H1 (cell line): Measurements from ENCODE around the gene DCAF8L2. TPM values are rescaled to one million over a fixed set of nuclear protein-coding genes. Genes with fewer than 3 reads are reported as not detected.

Experiments used
- CTCF ChIA-PET: fragments of 300-600 bp; sonication (Branson Sonifier 250); formaldehyde crosslinking; loops from one replicate; lab custom pipeline; 2021; ENCODE audit not compliant: partially characterized antibody; lab: Charles Lee
- POLR2A ChIA-PET: fragments of 300-600 bp; sonication (Branson Sonifier 250); formaldehyde crosslinking; loops from one replicate; lab custom pipeline; 2021; ENCODE audit warnings: inconsistent platforms; ENCODE audit not compliant: partially characterized antibody; lab: Charles Lee
- DNase-seq, 2 experiments: peaks; one replicate each; pipeline versions ENCODE4 v3.0.0 to v3.0.0-alpha.2; 2010 to 2022; ENCODE audit warnings: low spot score in 2 of 2, low read depth in 1 of 2, mixed read lengths in 1 of 2
- FAIRE-seq: peaks from 2 replicates; lab custom pipeline; 2011; peaks lifted over from hg19 to GRCh38; lab: Jason Lieb, UNC
- H2AFZ ChIP-seq: 2 replicates; pipeline ENCODE4 v1.8.1; 2012; ENCODE audit warnings: low read length, inconsistent platforms
- H2AK5ac ChIP-seq: 2 replicates; pipeline ENCODE4 v1.6.1; 2013; ENCODE audit warnings: low read depth, low read length
- H2BK120ac ChIP-seq: replicated peaks from 2 replicates; pipeline ENCODE3; 2013; ENCODE audit warnings: low read depth, low read length, inconsistent platforms
- H2BK12ac ChIP-seq: 2 replicates; pipeline ENCODE4 v1.6.1; 2013; ENCODE audit warnings: low read depth, low read length
- H2BK15ac ChIP-seq: 2 replicates; pipeline ENCODE4 v1.6.1; 2013; ENCODE audit warnings: low read length
- H2BK20ac ChIP-seq: 2 replicates; pipeline ENCODE4 v1.6.1; 2013; ENCODE audit warnings: low read length
- H2BK5ac ChIP-seq: 2 replicates; pipeline ENCODE4 v1.6.1; 2013; ENCODE audit warnings: low read depth, low read length
- H3K14ac ChIP-seq: 2 replicates; pipeline ENCODE4 v1.6.1; 2013; ENCODE audit warnings: inconsistent platforms; ENCODE audit not compliant: insufficient read length
- H3K18ac ChIP-seq: 2 replicates; pipeline ENCODE4 v1.6.1; 2013; ENCODE audit warnings: low read length; ENCODE audit errors: extremely low read depth
- H3K23ac ChIP-seq: 2 replicates; pipeline ENCODE4 v1.6.1; 2013; ENCODE audit warnings: inconsistent platforms; ENCODE audit not compliant: insufficient read length
- H3K23me2 ChIP-seq: 2 replicates; pipeline ENCODE4 v1.6.1; 2013; ENCODE audit warnings: low read depth, low read length
- H3K27ac ChIP-seq: 2 replicates; pipeline ENCODE4 v1.6.1; 2011; ENCODE audit warnings: low read depth, low read length, inconsistent platforms
- H3K27me3 ChIP-seq, 4 experiments: replicated peaks in 1 of 4; 1 replicate in 1 of 4; 2 replicates in 3 of 4; pipeline versions ENCODE4 v1.6.1 to v1.8.1; 2011 to 2013; ENCODE audit warnings: low read length in 3 of 4, mild to moderate bottlenecking in 3 of 4, inconsistent platforms in 2 of 4, mixed read lengths in 2 of 4, moderate library complexity in 1 of 4; ENCODE audit not compliant: control insufficient read depth in 3 of 4, insufficient read depth in 3 of 4; ENCODE audit errors: extremely low read depth in 1 of 4
- H3K36me3 ChIP-seq, 4 experiments: 2 replicates each; pipeline versions ENCODE4 v1.6.1 to v1.8.1; 2011 to 2013; ENCODE audit warnings: mild to moderate bottlenecking in 4 of 4, low read length in 3 of 4, moderate library complexity in 2 of 4, control low read depth in 1 of 4, inconsistent platforms in 1 of 4; ENCODE audit not compliant: insufficient read depth in 4 of 4, control insufficient read depth in 2 of 4
- H3K4ac ChIP-seq: replicated peaks from 2 replicates; pipeline ENCODE3; 2013; ENCODE audit warnings: low read length, low read depth, mixed read lengths, inconsistent platforms; ENCODE audit not compliant: insufficient read length
- H3K4me1 ChIP-seq, 4 experiments: replicated peaks in 1 of 4; 1 replicate in 1 of 4; 2 replicates in 3 of 4; pipeline versions ENCODE4 v1.6.1 to v1.8.1; 2011 to 2013; ENCODE audit warnings: low read length in 3 of 4, inconsistent platforms in 2 of 4, mixed read lengths in 1 of 4; ENCODE audit not compliant: insufficient read depth in 4 of 4, control insufficient read depth in 3 of 4
- H3K4me2 ChIP-seq, 2 experiments: 2 replicates each; pipeline versions ENCODE4 v1.6.1 to v1.8.1; 2011 to 2013; ENCODE audit warnings: low read depth in 2 of 2, low read length in 2 of 2, control low read depth in 1 of 2, inconsistent platforms in 1 of 2, mild to moderate bottlenecking in 1 of 2; ENCODE audit not compliant: insufficient read depth in 1 of 2
- H3K4me3 ChIP-seq, 4 experiments: fragments of 200-600, 300-600 bp in 1 of 4; sonication (generic), shearing (Covaris generic), sonication (Bioruptor Twin) in 1 of 4; 2 replicates each; pipeline versions ENCODE4 v1.5.1 to v1.8.1; 2011 to 2016; ENCODE audit warnings: low read length in 4 of 4, low read depth in 3 of 4, control low read depth in 2 of 4, inconsistent platforms in 2 of 4, mild to moderate bottlenecking in 2 of 4, mixed read lengths in 1 of 4, moderate library complexity in 1 of 4; ENCODE audit not compliant: insufficient read depth in 2 of 4; ENCODE audit errors: extremely low read depth in 1 of 4
- H3K56ac ChIP-seq: replicated peaks from 2 replicates; pipeline ENCODE3; 2013; ENCODE audit warnings: low read depth, mild to moderate bottlenecking, mixed read lengths, low read length, inconsistent platforms; ENCODE audit not compliant: insufficient read length
- H3K79me1 ChIP-seq: 2 replicates; pipeline ENCODE4 v1.6.1; 2013; ENCODE audit warnings: low read depth, low read length, control low read depth
- H3K79me2 ChIP-seq, 2 experiments: 2 replicates each; pipeline versions ENCODE4 v1.6.1 to v1.8.1; 2012 to 2013; ENCODE audit warnings: low read length in 2 of 2, mild to moderate bottlenecking in 2 of 2, inconsistent platforms in 1 of 2; ENCODE audit not compliant: insufficient read depth in 2 of 2, control insufficient read depth in 1 of 2
- H3K9ac ChIP-seq, 4 experiments: replicated peaks in 1 of 4; 1 replicate in 1 of 4; 2 replicates in 3 of 4; pipeline versions ENCODE4 v1.6.1 to v1.8.1; 2011 to 2013; ENCODE audit warnings: low read depth in 3 of 4, low read length in 3 of 4, control low read depth in 2 of 4, mild to moderate bottlenecking in 2 of 4, moderate library complexity in 2 of 4, inconsistent platforms in 1 of 4; ENCODE audit errors: extremely low read depth in 1 of 4
- H3K9me3 ChIP-seq, 2 experiments: 2 replicates each; pipeline versions ENCODE4 v1.6.1 to v1.8.1; 2012 to 2013; ENCODE audit warnings: mild to moderate bottlenecking in 2 of 2, moderate library complexity in 2 of 2, control low read depth in 1 of 2, inconsistent platforms in 1 of 2, low read depth in 1 of 2, low read length in 1 of 2, mixed read lengths in 1 of 2; ENCODE audit not compliant: insufficient read depth in 2 of 2
- H4K20me1 ChIP-seq, 2 experiments: replicated peaks in 1 of 2; 2 replicates each; pipeline versions ENCODE3 to v1.8.1; 2011 to 2013; ENCODE audit warnings: inconsistent platforms in 2 of 2, low read length in 2 of 2, mild to moderate bottlenecking in 1 of 2; ENCODE audit not compliant: insufficient read depth in 2 of 2, control insufficient read depth in 1 of 2
- H4K5ac ChIP-seq: 2 replicates; pipeline ENCODE4 v1.6.1; 2013; ENCODE audit warnings: low read length, low read depth, mixed read lengths, inconsistent platforms; ENCODE audit not compliant: insufficient read length
- H4K8ac ChIP-seq: 2 replicates; pipeline ENCODE4 v1.8.0; 2013; ENCODE audit warnings: mild to moderate bottlenecking, moderate library complexity, low read length, inconsistent platforms; ENCODE audit not compliant: insufficient read depth; ENCODE audit errors: extremely low read depth
- H4K91ac ChIP-seq: replicated peaks from 2 replicates; pipeline ENCODE3; 2013; ENCODE audit warnings: low read length, mixed read lengths, inconsistent platforms; ENCODE audit not compliant: insufficient read length
- ATF2 ChIP-seq: IDR thresholded peaks from 2 replicates; pipeline ENCODE4 v1.6.1; 2012; ENCODE audit warnings: low read length, inconsistent platforms
- CEBPB ChIP-seq: IDR thresholded peaks from 2 replicates; pipeline ENCODE4 v1.6.1; 2012; ENCODE audit warnings: low read depth, low read length
- EGR1 ChIP-seq: IDR thresholded peaks from 2 replicates; pipeline ENCODE4 v1.6.1; 2011; ENCODE audit warnings: low read depth, low read length, borderline replicate concordance
- GTF2F1 ChIP-seq: IDR thresholded peaks from 2 replicates; pipeline ENCODE4 v1.6.1; 2012; ENCODE audit warnings: low read depth, low read length, improper control_type of control experiment, borderline replicate concordance
- HDAC2 ChIP-seq, 2 experiments: fragments of 300-600 bp in 1 of 2; sonication (generic) in 1 of 2; IDR thresholded peaks; 2 replicates each; pipeline ENCODE4 v1.6.1; 2011 to 2012; ENCODE audit warnings: low read depth in 2 of 2, low read length in 2 of 2, mild to moderate bottlenecking in 2 of 2, moderate library complexity in 2 of 2, borderline replicate concordance in 1 of 2, inconsistent platforms in 1 of 2
- NRF1 ChIP-seq: IDR thresholded peaks from 2 replicates; pipeline ENCODE4 v1.6.1; 2011; ENCODE audit warnings: mild to moderate bottlenecking, low read depth, low read length, improper control_type of control experiment
- POLR2A ChIP-seq, 2 experiments: IDR thresholded peaks; 1 replicate in 1 of 2; 2 replicates in 1 of 2; pipeline ENCODE4 v1.6.1; 2011; ENCODE audit warnings: low read depth in 2 of 2, low read length in 2 of 2, mild to moderate bottlenecking in 2 of 2; ENCODE audit errors: control extremely low read depth in 1 of 2
- SAP30 ChIP-seq: fragments of 300-600 bp; sonication (generic); IDR thresholded peaks from 2 replicates; pipeline ENCODE4 v1.7.1; 2012; ENCODE audit warnings: low read length, moderate library complexity, mild to moderate bottlenecking, inconsistent platforms; ENCODE audit not compliant: insufficient read depth, insufficient replicate concordance
- SIX5 ChIP-seq: IDR thresholded peaks from 2 replicates; pipeline ENCODE4 v1.6.1; 2011; ENCODE audit warnings: mild to moderate bottlenecking, low read depth, low read length
- SP2 ChIP-seq: IDR thresholded peaks from 2 replicates; pipeline ENCODE4 v1.6.1; 2012; ENCODE audit warnings: mild to moderate bottlenecking, low read length, inconsistent platforms
- SRF ChIP-seq: IDR thresholded peaks from 2 replicates; pipeline ENCODE4 v1.6.1; 2011; ENCODE audit warnings: mild to moderate bottlenecking, low read depth, low read length, moderate library complexity
- TAF7 ChIP-seq: optimal IDR thresholded peaks from 2 replicates; pipeline ENCODE3; 2011; ENCODE audit warnings: low read depth, mild to moderate bottlenecking, inconsistent platforms, low read length, moderate library complexity, borderline replicate concordance
- TBP ChIP-seq: IDR thresholded peaks from 2 replicates; pipeline ENCODE4 v1.6.1; 2011; ENCODE audit warnings: low read depth, low read length, improper control_type of control experiment
- ZNF274 ChIP-seq: IDR thresholded peaks from 2 replicates; pipeline ENCODE4 v1.7.0; 2012; ENCODE audit warnings: low read length, borderline replicate concordance; ENCODE audit errors: extremely low read depth
- WGBS, 2 experiments: shearing (Covaris generic) in 1 of 2; methylation state at CpG; one replicate each; pipeline versions ENCODE4 v1.1.6 to v1.1.7; 2013 to 2015; ENCODE audit warnings: low lambda C conversion rate in 2 of 2, mixed read lengths in 2 of 2, inconsistent platforms in 1 of 2, low coverage in 1 of 2, missing lambda C conversion rate in 1 of 2; ENCODE audit not compliant: insufficient replicate concordance in 2 of 2, insufficient coverage in 1 of 2, insufficient read length in 1 of 2; ENCODE audit errors: extremely low coverage in 1 of 2, missing lambda C conversion rate in 1 of 2; 5-methylcytosine and 5-hydroxymethylcytosine counted together
- polyA plus RNA-seq, 7 experiments: library from polyadenylated mRNA; depleted of rRNA in 3 of 7; stranded (reverse) in 5 of 7; unstranded in 2 of 7; fragments of >200 nt in 5 of 7; fragments of 200-250 nt in 2 of 7; gene quantifications; 1 replicate in 5 of 7; 2 replicates in 1 of 7; 4 replicates in 1 of 7; pipeline versions ENCODE4 v1.2.1 to v1.2.3, GENCODE V29; 2011 to 2013; ENCODE audit warnings: missing spikeins in 2 of 7, mixed read lengths in 2 of 7
- total RNA-seq: library from RNA; stranded (reverse); fragmentation: NEBNext Ultra II Directional; extraction: Animal tissue kit (Norgen Biotek cat#: 25700); gene quantifications from 2 replicates; pipeline ENCODE4 v1.2.1, GENCODE V29; 2021

Gene DCAF8L2
- total and polyA plus RNA-seq, 2 of the 8 experiments (the other 6 are each of a cell fraction or from before 2014, with no cell fraction given) = not detected

- Histone ChIP-seq H3K9ac (no peak overlapping the region), H3K36me3 (no peaks in the 10 kb centered on the region), H3K79me2 (no peaks in the 10 kb centered on the region), H3K18ac (no peak overlapping the region), H3K23me2 (no peaks in the 10 kb centered on the region), H2AFZ (no peak overlapping the region), H3K9me3 (no peaks in the 10 kb centered on the region), H3K4me1 (no peaks in the 10 kb centered on the region), H2BK15ac (no peak overlapping the region), H4K8ac (no peak overlapping the region), H3K4me2 (no peak overlapping the region), H3K4ac (no peak overlapping the region), H3K27ac (no peak overlapping the region), H2AK5ac (no peak overlapping the region), H2BK20ac (no peak overlapping the region), H3K56ac (no peak overlapping the region), H2BK120ac (no peak overlapping the region), H3K4me3 (no peak overlapping the region), H3K14ac (no peak overlapping the region), H4K20me1 (no peaks in the 10 kb centered on the region), H3K23ac (no peak overlapping the region), H4K5ac (no peak overlapping the region), H2BK12ac (no peak overlapping the region), H3K79me1 (no peaks in the 10 kb centered on the region), H3K27me3 (no peaks in the 10 kb centered on the region), H2BK5ac (no peak overlapping the region), H4K91ac (no peak overlapping the region)
- ChIA-PET CTCF (interaction anchor here (1.0 to 1.1 kb wide), 2 partner anchors 9 to 11 kb away, joined by 3 read pairs; no protein-coding TSS in a partner anchor), POLR2A (no interaction called here)
- no peak for TF ChIP-seq GTF2F1
- TF ChIP-seq SRF = no peak
- no peak for TF ChIP-seq SP2
- no peak for TF ChIP-seq SIX5
- TF ChIP-seq NRF1 = no peak
- TF ChIP-seq POLR2A (IDR thresholded peaks at IDR 0.05; ENCODE audit: control extremely low read depth in 1 of 2, low read depth in 2 of 2, low read length in 2 of 2) = no peak
- no peak for TF ChIP-seq EGR1
- TF ChIP-seq CEBPB = no peak
- TF ChIP-seq HDAC2 (IDR thresholded peaks at IDR 0.05; ENCODE audit: borderline replicate concordance in 1 of 2, low read depth in 2 of 2, low read length in 2 of 2) = no peak
- no peak for TF ChIP-seq SAP30
- no peak for TF ChIP-seq TBP
- no peak for TF ChIP-seq ZNF274
- no peak for TF ChIP-seq ATF2
- TF ChIP-seq TAF7 = no peak
- FAIRE-seq (no peak), DNase-seq (no peak)
- WGBS, 2 experiments = 100% methylated on average over 1 of the region's 3 CpGs; no CpG with 5 or more reads in 1 of the 2 experiments
Observed at GRCh38 chrX:27626066-27626465, 35.9 kb downstream of the DCAF8L2 start.
